SHP77 (cell line): ENCODE data around the gene GALNT15.

Experiments
- DNase-seq, 2 experiments: peaks; one replicate each; lab custom pipeline; 2025; lab: John Stamatoyannopoulos, UW

Gene GALNT15

DNA sequence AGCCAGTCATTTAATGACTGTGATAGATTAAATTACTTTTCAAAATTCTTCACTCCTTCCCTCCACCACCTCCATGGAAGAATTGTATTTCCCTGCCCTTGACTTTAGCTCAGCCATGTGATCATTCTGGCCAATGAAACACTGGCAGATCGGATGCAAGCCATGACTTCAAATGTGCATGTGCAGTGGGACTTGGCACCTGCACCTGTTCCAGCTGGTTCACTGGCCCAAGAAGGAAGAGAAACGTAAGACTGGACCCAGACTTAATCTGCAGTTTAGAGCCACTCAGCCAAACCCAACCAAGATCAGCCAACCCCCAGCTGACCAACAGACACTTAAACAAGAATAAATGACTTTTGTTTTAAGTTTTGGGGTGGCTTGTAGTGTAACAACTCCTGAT is 78.5 kb downstream of the GALNT15 start:
- no peak for DNase-seq

DNA sequence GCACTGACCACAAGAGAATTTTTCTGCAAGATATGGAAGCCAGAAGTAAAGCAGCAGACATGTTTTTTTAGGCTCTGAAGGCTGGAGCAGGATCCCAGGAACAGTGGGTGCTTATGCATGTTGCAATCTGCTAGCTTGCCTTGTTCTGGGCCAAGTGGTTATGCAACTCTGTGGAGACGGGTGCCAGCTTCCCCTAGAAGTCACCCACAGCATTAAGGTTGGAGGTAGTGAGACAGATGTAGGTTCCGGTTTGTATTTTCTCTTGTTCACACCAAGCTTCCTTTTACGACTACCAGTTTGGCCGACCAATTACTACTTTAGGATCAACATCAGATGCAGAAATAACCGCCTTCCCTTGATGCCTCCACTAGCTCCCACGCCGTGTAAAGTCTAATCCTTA is 79.1 kb downstream of the GALNT15 start:
- DNase-seq = no peak

DNA sequence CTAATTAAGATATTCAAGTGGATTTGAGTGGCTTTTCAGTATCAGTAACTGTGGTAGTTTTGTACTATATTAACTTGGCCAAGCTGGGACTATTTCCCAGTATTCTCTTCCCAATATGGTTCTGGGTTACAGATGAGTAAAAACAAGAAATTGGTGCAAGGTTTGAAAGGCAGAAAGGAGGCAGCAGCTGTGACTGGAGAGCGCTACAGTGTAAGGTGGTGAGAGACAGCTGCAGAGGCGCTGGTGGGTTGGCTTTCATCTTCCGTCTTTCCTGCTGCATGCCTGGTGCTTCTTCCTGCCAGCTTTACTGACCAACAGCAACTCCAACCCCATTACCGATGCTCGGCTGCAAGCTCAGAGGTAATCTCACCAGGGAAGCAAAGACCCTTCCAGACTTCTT is 80.4 kb downstream of the GALNT15 start:
- no peak for DNase-seq

DNA sequence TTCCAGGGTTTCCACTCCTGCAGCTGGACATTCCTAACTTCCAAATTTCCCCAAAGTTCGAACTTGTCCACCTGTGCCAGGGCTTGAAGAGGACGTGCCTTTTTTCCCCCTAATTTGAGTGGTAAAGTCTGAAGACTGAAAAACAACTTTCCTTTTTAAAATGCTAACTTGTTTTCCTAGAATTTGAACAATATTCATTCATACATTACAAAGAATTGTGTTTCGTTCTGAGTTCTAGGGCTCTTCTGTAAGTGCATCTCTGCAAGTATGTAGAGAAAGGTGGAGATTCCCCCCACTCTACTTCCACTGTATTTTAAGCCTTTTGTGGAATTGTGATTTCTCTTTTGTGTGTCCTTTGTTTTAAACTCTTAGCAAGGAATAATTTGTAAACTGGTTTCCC is 80.8 kb downstream of the GALNT15 start:
- DNase-seq = no peak

DNA sequence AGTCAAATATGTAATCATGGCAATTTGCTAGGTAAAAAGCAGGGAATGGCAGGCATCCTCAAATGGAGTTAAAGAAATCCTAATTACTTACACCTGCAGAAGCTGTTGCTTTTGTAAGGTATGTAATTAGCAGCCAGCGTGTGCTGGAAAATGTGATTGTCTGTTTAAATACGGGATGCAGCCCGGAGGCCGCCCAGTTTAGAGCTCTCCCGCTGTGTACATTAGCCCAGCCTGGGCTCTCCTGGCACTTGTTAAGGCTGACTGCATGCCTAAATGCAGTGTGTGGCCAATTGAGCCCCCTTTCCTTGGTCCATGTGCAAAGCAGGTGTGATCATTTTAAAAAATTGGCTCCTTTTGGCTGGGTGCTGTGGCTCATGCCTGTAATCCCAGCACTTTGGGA is 81.2 kb downstream of the GALNT15 start:
- DNase-seq = no peak

DNA sequence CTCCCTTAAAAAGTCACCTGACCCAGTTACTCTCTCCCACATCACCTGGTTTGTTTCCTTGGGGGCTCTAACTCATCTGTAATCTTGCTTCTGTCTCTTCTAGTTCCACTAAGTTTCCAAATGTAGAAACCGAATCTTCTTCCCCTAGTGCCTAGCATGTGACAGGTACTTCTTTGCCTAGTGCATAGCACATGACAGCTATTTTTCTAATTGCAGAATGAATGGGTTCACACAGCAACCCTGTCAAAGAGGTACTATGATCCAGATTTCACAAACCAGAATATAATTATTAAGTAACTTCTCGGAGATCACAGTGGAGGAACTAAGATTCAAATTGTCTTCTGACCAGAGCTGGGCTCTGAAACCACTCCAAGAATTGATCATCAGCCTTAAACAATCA is 82.8 kb downstream of the GALNT15 start:
- DNase-seq = no peak

DNA sequence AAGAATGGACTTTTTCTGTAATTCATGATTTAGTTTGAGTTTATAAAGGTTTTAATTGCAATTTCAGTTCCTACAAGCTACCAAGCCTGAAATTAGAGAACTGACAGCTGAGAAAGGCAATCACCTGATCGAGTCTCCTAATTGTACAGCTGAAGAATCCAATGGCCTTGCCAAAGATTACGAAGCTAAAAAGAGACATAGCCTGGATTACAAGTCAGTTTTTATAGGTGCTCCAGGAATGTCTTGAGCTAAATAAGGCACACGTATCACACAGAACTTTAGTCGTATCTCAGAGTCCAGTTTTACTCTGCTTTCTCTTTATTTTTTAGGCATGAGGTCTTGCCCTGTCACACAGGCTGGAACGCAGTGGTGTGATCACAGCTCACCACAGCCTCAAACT is 83.7 kb downstream of the GALNT15 start:
- DNase-seq = no peak

DNA sequence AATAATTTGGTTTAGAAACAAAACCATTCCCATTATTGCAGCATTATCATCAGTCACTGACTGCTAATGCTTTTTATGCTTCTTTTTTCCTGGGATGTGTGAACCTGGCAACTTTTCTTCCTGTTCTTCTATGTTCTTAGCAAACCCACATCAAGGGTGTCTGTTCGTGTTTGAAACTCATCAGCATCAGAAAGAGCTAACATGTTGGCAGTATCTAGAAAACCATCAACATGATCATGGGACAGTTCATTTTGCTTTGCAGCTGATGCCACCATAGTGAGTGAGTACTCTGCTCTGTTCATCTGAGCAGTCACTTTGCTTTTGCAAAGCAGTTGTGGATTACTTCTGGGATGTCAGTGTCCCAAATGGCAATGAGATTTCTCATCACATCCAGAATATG is 84.4 kb downstream of the GALNT15 start:
- no peak for DNase-seq

DNA sequence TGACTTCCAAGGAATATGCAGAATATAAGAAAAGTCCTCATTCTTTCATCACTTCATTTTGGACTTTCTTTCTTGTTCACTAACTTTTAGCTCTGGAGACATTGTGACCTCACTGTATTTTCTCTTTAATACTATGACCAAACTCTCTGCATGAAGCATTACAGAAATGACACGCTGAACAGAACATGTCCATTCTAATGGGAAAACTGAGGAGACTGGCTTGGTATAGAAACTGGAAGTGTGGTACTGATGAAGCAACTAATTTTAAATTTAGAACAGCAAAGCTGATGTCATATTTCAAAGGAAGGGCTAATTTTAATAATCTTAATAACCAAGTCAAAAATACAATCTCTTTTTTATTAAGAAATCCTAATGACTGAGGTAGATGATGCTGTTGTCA is 85.6 kb downstream of the GALNT15 start:
- no peak for DNase-seq

DNA sequence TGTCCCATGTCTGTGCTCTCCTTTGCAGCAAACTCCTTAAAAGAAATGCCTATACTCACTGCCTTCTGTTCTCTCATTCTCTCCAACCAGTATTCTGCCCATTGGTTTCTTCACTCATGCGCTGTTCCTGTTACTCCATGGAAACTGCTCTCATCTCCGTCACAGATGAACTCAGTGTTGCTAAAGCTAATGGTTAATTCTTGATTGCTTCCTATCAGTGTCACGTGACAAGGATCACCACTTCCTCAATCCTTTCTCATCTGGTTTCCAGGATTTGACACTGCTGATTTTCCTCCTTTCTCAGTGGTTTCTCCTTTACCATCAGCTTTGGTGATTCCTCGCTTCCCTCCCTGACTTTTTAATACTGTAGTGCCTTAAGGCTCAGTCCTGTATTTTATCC is 87.7 kb downstream of the GALNT15 start:
- no peak for DNase-seq

DNA sequence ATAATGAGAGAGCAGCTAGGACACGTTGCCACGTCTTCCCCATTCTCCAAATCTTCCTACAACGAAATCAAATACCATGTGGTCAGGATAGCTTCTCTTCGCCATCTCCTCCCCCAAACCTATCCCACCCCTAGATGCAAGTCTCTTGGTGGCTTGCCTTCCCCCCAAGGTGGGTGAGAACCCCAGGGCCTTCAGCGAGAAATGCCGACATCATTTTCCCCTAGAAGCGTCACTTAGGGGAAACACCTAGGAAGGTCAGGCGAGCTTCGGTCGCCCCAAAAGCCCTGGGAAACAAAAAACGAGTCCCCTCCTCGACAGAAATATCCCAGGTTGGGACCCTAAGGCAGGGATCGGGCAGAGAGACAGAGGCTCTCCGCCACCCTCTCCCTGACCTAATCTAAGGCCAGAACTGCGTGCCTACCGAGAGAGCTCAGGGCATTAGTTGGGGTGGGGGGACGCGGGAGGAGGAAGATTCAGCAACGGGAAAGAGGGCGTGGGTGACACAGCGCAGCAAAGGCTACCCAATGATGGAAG is 89.8 kb downstream of the GALNT15 start:
- DNase-seq = no peak

DNA sequence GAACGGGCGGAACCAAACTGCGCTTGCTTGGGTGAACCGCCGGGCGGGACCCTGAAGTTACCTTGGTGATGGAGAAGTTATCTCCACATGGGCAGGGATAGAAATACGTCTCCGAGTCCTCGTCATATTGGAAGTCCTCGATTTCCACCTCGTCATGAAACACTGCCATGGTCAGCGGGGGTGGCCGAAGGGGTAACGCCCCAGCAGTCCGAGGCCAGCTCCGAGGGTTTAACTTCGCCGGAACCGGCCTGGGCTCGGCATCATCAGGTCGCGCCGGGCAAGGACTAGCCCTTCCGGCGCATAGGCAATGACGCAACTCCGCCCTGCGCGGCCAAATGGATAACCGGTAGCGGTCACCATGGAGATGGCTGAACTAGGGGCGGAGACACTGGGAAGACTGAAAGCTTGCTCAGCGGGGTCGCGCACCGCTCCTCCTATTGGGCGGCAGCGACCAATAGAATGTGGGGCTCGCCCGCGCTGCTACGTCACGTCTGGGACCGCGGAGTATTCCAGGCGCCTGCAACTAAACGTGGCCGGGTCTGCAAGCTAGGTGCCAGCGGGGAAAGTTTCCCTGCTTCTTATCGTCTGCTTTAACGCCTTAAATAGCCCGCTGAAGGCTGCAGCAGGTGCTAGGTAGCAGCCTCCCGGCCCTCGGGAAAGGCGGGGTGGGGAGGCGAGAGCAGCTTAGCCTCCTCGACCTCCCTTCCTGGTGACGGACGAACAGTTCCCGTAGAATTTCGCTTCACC is 90.4 kb downstream of the GALNT15 start, which contains the start of the genes DPH3 and OXNAD1:
Gene DPH3 (minus strand): TSS at position 236 of the 747 bp plus-strand sequence. CDS start 67 bp downstream, at position 169.
Gene OXNAD1 (plus strand): TSS at position 505 of the 747 bp plus-strand sequence. CDS start 5,741 bp downstream, outside the sequence.
- peak; percentile 99 for DNase-seq

DNA sequence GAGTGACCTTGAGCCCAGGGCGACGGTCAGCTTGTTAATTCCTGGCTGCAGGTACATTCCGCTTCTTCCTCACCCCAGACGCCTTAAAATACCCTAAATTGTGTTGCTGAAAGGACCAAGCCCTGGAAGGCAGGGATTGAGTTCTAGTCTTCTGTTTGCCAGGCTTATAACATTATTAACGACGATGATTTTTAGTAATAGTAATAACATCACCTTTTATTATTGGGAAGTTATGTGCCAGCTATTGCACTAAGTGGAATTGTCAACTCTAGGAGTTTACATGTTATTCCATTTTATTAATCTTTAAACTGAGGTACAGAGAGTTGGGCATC is 90.9 kb downstream of the GALNT15 start:
- no peak for DNase-seq

DNA sequence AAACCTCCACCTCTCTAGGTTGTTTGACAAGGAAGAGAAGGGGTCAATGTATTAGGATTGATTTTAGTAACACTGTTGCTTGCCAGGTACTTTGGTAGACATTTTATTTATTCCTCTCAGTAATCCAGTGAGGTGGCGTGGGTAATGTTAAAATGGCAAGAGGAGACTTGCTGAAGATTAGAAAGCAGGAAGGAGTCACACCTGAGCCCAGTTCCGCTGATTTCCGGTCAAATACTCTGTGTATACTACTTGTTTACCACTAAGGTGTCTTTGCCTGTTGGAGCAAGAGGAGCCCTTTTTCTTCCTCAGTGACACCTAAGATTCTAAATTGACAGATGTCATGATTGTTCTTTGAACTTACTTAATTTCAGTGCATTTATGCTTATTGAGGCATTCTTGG is 92.2 kb downstream of the GALNT15 start:
- DNase-seq = no peak

DNA sequence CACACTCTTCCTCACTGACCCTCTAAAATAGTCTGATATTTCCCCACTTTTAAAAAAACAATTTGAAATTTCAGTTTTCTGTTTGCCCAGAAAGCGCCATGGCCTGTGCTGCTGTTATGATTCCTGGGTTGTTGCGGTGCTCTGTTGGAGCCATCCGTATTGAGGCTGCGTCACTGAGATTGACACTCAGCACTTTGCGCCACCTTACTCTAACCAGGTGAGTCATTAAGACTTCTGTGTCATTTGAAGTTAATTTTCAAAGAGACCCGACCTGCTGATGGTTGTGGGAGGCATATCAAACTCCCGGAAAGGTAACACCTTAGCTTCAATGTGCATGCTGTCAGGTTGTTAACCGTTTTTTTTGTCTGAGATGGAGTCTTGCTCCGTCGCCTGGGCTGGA is 96.4 kb downstream of the GALNT15 start:
- DNase-seq = no peak

DNA sequence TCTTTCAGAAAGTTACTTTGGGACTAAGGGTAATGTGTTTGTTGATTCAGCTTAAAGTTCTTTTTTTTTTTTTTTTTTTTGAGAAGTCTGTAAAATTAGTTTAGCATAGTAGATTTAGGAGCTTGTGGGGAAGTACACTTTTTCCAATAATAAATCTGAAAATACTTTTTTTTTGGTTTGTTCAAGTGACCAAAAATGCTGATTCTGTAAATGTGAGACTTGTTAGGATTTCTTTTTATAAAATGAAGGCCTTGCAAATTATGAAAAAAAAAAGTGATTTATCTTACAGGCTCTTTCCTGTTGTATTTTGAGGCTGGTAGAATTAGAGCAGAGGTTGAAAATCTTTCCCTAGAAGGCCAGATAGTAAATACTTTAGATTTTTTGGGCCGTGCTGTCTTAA is 98.1 kb downstream of the GALNT15 start:
- DNase-seq = no peak

DNA sequence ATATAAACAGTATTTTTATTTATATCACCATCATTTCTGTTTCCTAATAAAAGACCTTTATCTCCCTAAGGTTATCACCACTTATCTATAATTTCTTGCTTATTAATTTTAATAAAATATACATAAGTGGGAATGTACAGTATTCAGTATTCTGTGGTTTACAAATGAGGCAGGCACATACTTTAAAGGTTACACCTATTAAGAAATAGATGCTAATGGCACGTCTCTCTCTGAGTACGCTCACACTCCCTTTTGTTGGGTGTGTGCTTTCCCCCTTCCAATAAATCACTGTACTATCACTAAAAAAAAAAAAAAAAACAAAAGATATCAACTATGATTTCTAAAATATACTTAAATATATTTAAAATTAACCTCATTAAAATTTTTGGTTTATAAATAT is 99.4 kb downstream of the GALNT15 start:
- DNase-seq = no peak

DNA sequence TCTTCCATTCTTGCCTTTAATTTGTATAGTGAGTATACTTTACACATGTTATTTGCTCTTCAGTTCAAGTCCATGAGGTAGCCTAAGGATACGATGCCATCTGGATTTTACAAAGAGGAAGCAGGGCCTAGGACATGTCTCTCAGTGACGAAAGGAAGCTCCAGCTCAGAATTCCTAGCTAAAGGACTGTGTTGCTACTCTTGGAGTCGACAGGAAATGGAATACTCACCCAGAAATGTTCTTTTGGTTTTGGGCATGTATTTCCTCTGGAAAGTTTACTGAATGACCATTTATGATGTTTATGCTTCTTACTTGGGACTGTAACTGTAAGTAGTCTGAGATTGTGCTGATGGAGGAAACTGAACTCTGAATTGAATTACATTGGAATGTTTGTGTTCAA is 103.0 kb downstream of the GALNT15 start:
- no peak for DNase-seq

DNA sequence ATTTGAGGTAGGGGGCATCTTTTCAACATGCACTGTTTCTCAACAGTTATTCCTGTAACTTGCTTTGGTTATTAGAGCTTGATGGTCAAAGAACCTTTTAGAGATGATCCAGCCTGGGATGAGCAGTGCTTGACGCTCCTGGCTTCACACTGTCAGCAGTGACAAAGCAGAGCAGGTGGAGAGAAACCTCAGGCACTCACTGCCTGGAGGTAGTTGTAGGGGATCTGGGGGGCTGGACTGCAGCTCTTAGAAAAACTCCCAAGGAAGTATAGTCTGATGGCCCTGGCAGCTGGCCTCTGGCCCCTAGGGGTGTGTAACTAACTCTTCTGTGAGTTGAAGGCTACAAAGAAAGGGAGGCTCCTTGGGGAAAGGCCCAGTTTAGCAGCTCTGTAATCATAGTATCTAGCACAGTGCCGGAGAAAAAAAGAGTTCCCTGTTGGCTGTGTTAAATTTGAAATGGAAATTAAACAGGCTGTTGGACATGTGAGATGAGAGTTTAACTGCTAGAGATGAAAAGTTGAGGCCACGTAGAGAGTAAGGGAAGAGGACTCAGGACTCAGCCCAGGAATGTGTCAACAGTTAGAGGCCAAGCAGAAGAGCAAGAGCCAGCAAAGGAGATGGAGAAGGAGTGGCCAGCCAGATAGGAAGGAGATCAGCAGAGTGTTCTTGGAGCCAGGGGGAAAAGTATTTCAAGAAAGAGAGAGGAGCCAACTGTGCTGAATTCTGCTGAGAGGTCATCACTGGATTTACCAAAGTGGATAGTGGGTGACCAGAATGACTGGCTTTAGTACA is 104.7 kb downstream of the GALNT15 start:
- DNase-seq = no peak

DNA sequence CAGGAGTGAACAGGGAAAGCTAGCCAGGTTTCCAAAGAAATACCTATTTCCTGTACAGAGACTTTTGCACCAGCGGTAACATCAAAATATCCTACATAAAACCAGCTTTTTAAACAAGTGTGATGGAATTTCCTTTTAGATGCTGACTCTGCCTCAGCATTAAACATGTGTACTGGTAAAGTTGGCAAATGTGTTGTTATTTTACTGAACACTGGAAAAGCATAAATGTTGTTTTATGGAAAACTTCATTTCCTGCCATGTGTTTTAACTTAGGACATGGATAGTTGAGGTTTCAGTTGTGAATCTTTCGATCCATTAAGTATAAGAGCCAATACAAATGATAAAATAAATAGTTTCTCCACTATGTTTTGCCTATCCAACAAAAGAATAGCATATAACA is 106.2 kb downstream of the GALNT15 start:
- no peak for DNase-seq
